ENCODE data around the gene STX11. TPM values are rescaled to one million over a fixed set of nuclear protein-coding genes. Genes with fewer than 3 reads are reported as not detected.

The STX11 gene
- total RNA-seq, 1 experiment from 2014 or later: 0.69 TPM

DNA sequence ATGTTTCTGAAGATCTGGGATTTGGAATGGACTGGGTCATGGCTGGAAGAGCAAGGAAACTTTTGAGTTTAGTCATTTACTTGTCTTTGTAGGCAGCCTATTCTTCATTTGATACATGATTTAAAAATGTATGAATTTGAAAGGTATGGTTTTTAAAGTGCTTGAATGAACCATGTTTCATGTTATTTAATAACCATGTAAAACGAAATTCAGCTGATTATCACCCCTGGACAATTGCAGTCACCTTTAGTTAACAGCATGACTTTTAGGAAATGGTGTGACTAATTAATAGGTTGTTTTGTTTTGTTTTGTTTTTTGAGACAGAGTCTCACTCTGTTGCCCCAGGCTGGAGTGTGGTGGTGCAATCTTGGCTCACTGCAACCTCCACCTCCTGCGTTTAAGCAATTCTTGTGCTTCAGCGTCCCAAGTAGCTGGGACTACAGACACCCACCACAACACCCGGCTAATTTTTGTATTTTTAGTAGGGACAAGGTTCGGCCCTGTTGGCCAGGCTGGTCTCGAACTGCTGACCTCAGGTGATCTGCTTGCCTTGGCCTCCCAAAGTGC, 2.1 kb downstream of the STX11 start (continued):
- TF ChIP-seq, protein P1, sequence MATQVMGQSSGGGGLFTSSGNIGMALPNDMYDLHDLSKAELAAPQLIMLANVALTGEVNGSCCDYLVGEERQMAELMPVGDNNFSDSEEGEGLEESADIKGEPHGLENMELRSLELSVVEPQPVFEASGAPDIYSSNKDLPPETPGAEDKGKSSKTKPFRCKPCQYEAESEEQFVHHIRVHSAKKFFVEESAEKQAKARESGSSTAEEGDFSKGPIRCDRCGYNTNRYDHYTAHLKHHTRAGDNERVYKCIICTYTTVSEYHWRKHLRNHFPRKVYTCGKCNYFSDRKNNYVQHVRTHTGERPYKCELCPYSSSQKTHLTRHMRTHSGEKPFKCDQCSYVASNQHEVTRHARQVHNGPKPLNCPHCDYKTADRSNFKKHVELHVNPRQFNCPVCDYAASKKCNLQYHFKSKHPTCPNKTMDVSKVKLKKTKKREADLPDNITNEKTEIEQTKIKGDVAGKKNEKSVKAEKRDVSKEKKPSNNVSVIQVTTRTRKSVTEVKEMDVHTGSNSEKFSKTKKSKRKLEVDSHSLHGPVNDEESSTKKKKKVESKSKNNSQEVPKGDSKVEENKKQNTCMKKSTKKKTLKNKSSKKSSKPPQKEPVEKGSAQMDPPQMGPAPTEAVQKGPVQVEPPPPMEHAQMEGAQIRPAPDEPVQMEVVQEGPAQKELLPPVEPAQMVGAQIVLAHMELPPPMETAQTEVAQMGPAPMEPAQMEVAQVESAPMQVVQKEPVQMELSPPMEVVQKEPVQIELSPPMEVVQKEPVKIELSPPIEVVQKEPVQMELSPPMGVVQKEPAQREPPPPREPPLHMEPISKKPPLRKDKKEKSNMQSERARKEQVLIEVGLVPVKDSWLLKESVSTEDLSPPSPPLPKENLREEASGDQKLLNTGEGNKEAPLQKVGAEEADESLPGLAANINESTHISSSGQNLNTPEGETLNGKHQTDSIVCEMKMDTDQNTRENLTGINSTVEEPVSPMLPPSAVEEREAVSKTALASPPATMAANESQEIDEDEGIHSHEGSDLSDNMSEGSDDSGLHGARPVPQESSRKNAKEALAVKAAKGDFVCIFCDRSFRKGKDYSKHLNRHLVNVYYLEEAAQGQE (IDR thresholded peaks at IDR 0.05; ENCODE audit: low read depth): no peak
- TF ChIP-seq, protein P2, sequence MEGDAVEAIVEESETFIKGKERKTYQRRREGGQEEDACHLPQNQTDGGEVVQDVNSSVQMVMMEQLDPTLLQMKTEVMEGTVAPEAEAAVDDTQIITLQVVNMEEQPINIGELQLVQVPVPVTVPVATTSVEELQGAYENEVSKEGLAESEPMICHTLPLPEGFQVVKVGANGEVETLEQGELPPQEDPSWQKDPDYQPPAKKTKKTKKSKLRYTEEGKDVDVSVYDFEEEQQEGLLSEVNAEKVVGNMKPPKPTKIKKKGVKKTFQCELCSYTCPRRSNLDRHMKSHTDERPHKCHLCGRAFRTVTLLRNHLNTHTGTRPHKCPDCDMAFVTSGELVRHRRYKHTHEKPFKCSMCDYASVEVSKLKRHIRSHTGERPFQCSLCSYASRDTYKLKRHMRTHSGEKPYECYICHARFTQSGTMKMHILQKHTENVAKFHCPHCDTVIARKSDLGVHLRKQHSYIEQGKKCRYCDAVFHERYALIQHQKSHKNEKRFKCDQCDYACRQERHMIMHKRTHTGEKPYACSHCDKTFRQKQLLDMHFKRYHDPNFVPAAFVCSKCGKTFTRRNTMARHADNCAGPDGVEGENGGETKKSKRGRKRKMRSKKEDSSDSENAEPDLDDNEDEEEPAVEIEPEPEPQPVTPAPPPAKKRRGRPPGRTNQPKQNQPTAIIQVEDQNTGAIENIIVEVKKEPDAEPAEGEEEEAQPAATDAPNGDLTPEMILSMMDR (IDR thresholded peaks at IDR 0.05 in 2 of 3, conservative IDR thresholded peaks at IDR 0.05 in 1 of 3; ENCODE audit: borderline replicate concordance in 1 of 3, insufficient read depth in 1 of 3, low read depth in 2 of 3, low read length in 2 of 3): no peak
- TF ChIP-seq ELF1 (IDR thresholded peaks at IDR 0.05; ENCODE audit: borderline replicate concordance, low read depth) (no peak), SRF (IDR thresholded peaks at IDR 0.05; ENCODE audit: low read depth) (no peak), SIN3A (IDR thresholded peaks at IDR 0.05; ENCODE audit: low read depth) (no peak), FOSL1 (IDR thresholded peaks at IDR 0.05; ENCODE audit: low read depth) (no peak), TCF7L2 (IDR thresholded peaks at IDR 0.05; ENCODE audit: borderline replicate concordance, extremely low read depth, insufficient read depth, insufficient read length) (no peak), EZH2phosphoT487 (IDR thresholded peaks at IDR 0.05; ENCODE audit: borderline replicate concordance) (no peak)
- TF ChIP-seq, protein P3, sequence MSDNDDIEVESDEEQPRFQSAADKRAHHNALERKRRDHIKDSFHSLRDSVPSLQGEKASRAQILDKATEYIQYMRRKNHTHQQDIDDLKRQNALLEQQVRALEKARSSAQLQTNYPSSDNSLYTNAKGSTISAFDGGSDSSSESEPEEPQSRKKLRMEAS (IDR thresholded peaks at IDR 0.05): no peak
- TF ChIP-seq, protein P4, sequence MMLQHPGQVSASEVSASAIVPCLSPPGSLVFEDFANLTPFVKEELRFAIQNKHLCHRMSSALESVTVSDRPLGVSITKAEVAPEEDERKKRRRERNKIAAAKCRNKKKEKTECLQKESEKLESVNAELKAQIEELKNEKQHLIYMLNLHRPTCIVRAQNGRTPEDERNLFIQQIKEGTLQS (IDR thresholded peaks at IDR 0.05): no peak
